Naive thymus-derived CD8-positive, alpha-beta T cell (primary cell): ENCODE measurements around the gene SLC35B2. TPM values are rescaled to one million over a fixed set of nuclear protein-coding genes. Genes with fewer than 3 reads are reported as not detected.

Experiments
- ATAC-seq, 2 donors: fragments of 150-1000 bp; cut with Tn5 transposase in 1 of 2; sonication (Bioruptor Pico), chemical (Tn5 transposase) in 1 of 2; 1 replicate in 1 of 2; 2 replicates in 1 of 2; pipeline ENCODE4 v1.10.0; 2021; ENCODE audit warnings: mild to moderate bottlenecking in 2 of 2, moderate library complexity in 2 of 2
- POLR2A ChIA-PET: fragments of 350-600 bp; sonication (Branson Sonifier 250); formaldehyde crosslinking; loops from one replicate; lab custom pipeline; 2021; ENCODE audit warnings: antibody characterized with exemption; lab: Charles Lee
- DNase-seq, 10 donors: peaks; one replicate each; pipeline versions ENCODE4 v3.0.0 to v3.0.0-alpha.2; 2020 to 2022
- H3K27ac Mint-ChIP-seq, 10 donors: one replicate each; pipeline ENCODE4 v1.8.0; 2020 to 2022; ENCODE audit warnings: mild to moderate bottlenecking in 10 of 10, mixed read lengths in 10 of 10, moderate library complexity in 4 of 10, inconsistent platforms in 1 of 10
- H3K27me3 Mint-ChIP-seq, 5 donors: one replicate each; pipeline ENCODE4 v1.8.0; 2021 to 2022; ENCODE audit warnings: mixed read lengths in 5 of 5
- H3K36me3 Mint-ChIP-seq, 3 donors: one replicate each; pipeline ENCODE4 v1.8.0; 2020 to 2022; ENCODE audit warnings: mixed read lengths in 3 of 3, mild to moderate bottlenecking in 2 of 3, inconsistent platforms in 1 of 3
- H3K4me1 Mint-ChIP-seq, 4 donors: one replicate each; pipeline ENCODE4 v1.8.0; 2021 to 2022; ENCODE audit warnings: mixed read lengths in 4 of 4
- H3K4me3 Mint-ChIP-seq, 10 donors: one replicate each; pipeline ENCODE4 v1.8.0; 2020 to 2022; ENCODE audit warnings: mild to moderate bottlenecking in 10 of 10, mixed read lengths in 10 of 10, moderate library complexity in 6 of 10, inconsistent platforms in 1 of 10
- H3K9me3 Mint-ChIP-seq, 9 donors: one replicate each; pipeline ENCODE4 v1.8.0; 2020 to 2022; ENCODE audit warnings: mixed read lengths in 9 of 9, mild to moderate bottlenecking in 3 of 9, inconsistent platforms in 1 of 9, moderate library complexity in 1 of 9
- polyA plus RNA-seq, 3 donors: library from polyadenylated mRNA; unstranded; fragments of 300-500 nt; fragmentation: Illumina TruSeq; gene quantifications; one replicate each; pipeline ENCODE4 v1.2.3, GENCODE V29; 2021
- total RNA-seq, 8 experiments: library from RNA in 2 of 8; stranded (reverse) in 2 of 8; gene quantifications; one replicate each; pipeline ENCODE4 v1.2.3 and lab custom pipeline; 2021 to 2026

The SLC35B2 gene
- total and polyA plus RNA-seq, 5 experiments from 2014 or later, result 18.0 to 40.1 (median 31.9) TPM

DNA sequence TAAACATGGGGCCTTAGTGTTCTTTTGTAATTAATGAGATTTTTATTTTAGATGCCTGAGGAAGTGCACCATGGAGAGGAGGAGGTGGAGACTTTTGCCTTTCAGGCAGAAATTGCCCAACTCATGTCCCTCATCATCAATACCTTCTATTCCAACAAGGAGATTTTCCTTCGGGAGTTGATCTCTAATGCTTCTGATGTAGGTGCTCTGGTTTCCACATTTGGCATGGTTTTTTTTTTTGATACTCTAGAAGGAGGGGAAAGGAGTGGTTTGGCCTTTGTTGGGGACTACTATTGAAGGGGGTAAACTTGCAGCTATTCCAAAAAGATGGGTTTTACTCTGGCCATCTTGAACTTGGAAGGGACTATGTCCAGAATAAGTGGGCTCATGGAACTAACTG is 8.7 kb downstream of the SLC35B2 start:
- no peak for DNase-seq
- ATAC-seq, result no peak
- H3K27me3 Mint-ChIP-seq, result peaks cover 0 to 3% (median 0%) of the 10 kb centered on the region in 5 donors
- peaks cover 0 to 4% (median 0%) of the 10 kb centered on the region in 9 donors for H3K9me3 Mint-ChIP-seq
- peaks cover 41 to 71% (median 65%) of the 10 kb centered on the region in 4 donors for H3K4me1 Mint-ChIP-seq
- POLR2A ChIA-PET, result interaction anchor here (1.0 to 6.1 kb wide), 7 partner anchors 8 to 24 kb away, joined by 3 to 156 read pairs (median 27); partner anchors contain the start of genes SLC29A1, SLC35B2 and TMEM151B
- peaks cover 13 to 60% (median 33%) of the 10 kb centered on the region in 3 donors for H3K36me3 Mint-ChIP-seq
- H3K4me3 Mint-ChIP-seq, result peak overlapping the region; percentile 90 to 100 (median 98)
- H3K27ac Mint-ChIP-seq, result peak overlapping the region; percentile 43 to 100 (median 97)

- Mint-ChIP-seq H3K9me3 (peaks cover 0 to 4% (median 0%) of the 10 kb centered on the region in 9 donors), H3K27ac (peak overlapping the region; percentile 94 to 100 (median 98)), H3K4me3 (peak overlapping the region; percentile 90 to 100 (median 98)), H3K27me3 (peaks cover 0 to 3% (median 0%) of the 10 kb centered on the region in 5 donors), H3K36me3 (peaks cover 13 to 50% (median 27%) of the 10 kb centered on the region in 3 donors), H3K4me1 (peaks cover 35 to 61% (median 56%) of the 10 kb centered on the region in 4 donors)
- POLR2A ChIA-PET, result interaction anchor here (0.6 to 6.1 kb wide), 20 partner anchors 9 to 1501 kb away, joined by 3 to 156 read pairs (median 6); partner anchors contain the start of genes CDC5L, GTPBP2, MRPL14 and SLC29A1
- DNase-seq (peak; percentile 73 to 92 (median 82)), ATAC-seq (peak; percentile 56)
Observed at GRCh38 chr6:44247338-44248302, 9.7 kb downstream of the SLC35B2 start.

- POLR2A ChIA-PET, result interaction anchor here (0.5 to 6.1 kb wide), 24 partner anchors 9 to 1500 kb away, joined by 3 to 156 read pairs (median 5); partner anchors contain the start of genes AARS2, CDC5L, GTPBP2 and MRPL14
- Mint-ChIP-seq H3K27ac (peak within 1 kb of the TSS; percentile 94 to 100 (median 98)), H3K4me3 (peak within 1 kb of the TSS; percentile 90 to 100 (median 98)), H3K27me3 (peaks cover 0 to 3% (median 0%) of the 10 kb centered on the region in 5 donors), H3K4me1 (peaks cover 33 to 56% (median 49%) of the 10 kb centered on the region in 4 donors), H3K36me3 (peaks cover 9 to 42% (median 22%) of the 10 kb centered on the region in 3 donors), H3K9me3 (peaks cover 0 to 4% (median 0%) of the 10 kb centered on the region in 9 donors)
- peak; percentile 78 to 99 (median 96) for DNase-seq
- ATAC-seq, result peak; percentile 76 to 80
Observed at GRCh38 chr6:44246663-44247337, 10.5 kb downstream of the SLC35B2 start, which contains the start of gene HSP90AB1. Gene HSP90AB1, plus strand, starts transcription at chr6:44247101. Its CDS starts 1,529 bp downstream, at chr6:44248630.

- DNase-seq, result peak; percentile 74 to 88 (median 80)
- ATAC-seq, result peak; percentile 48 to 56
- Mint-ChIP-seq H3K4me3 (peak overlapping the region; percentile 90 to 100 (median 98)), H3K4me1 (peaks cover 28 to 51% (median 44%) of the 10 kb centered on the region in 4 donors), H3K27me3 (peaks cover 0 to 3% (median 0%) of the 10 kb centered on the region in 5 donors), H3K27ac (peak overlapping the region; percentile 94 to 100 (median 98)), H3K36me3 (peaks cover 5 to 35% (median 15%) of the 10 kb centered on the region in 3 donors), H3K9me3 (peaks cover 0 to 4% (median 0%) of the 10 kb centered on the region in 9 donors)
- POLR2A ChIA-PET, result interaction anchor here (0.5 to 6.1 kb wide), 23 partner anchors 9 to 1500 kb away, joined by 3 to 156 read pairs (median 5); partner anchors contain the start of genes AARS2, CDC5L, GTPBP2 and MRPL14
Observed at GRCh38 chr6:44245912-44246662, 11.2 kb downstream of the SLC35B2 start.

GRCh38 chr6:44245391-44245911 is 11.9 kb downstream of the SLC35B2 start:
- Mint-ChIP-seq H3K4me3 (peak overlapping the region; percentile 90 to 100 (median 98)), H3K9me3 (peaks cover 0 to 4% (median 0%) of the 10 kb centered on the region in 9 donors)

GRCh38 chr6:44243345-44243744 is 14.0 kb downstream of the SLC35B2 start:
- ATAC-seq, result no peak
- H3K9me3 Mint-ChIP-seq, result peaks cover 0 to 4% (median 0%) of the 10 kb centered on the region in 9 donors
- no peak for DNase-seq
- peaks cover 4 to 7% (median 5%) of the 10 kb centered on the region in 3 donors for H3K36me3 Mint-ChIP-seq
- H3K27me3 Mint-ChIP-seq, result peaks cover 0 to 3% (median 0%) of the 10 kb centered on the region in 5 donors
- POLR2A ChIA-PET, result interaction anchor here (4.0 to 6.1 kb wide), 2 partner anchors 8 to 13 kb away, joined by 32 to 156 read pairs; partner anchors contain the start of gene SLC35B2
- H3K4me3 Mint-ChIP-seq, result no peak overlapping the region
- peaks cover 14 to 28% (median 20%) of the 10 kb centered on the region in 4 donors for H3K4me1 Mint-ChIP-seq
- H3K27ac Mint-ChIP-seq, result no peak overlapping the region

More at GRCh38 chr6:44245391-44245911, 11.9 kb downstream of the SLC35B2 start:
- no peak for DNase-seq
- POLR2A ChIA-PET, result interaction anchor here (1.0 to 6.1 kb wide), 9 partner anchors 8 to 82 kb away, joined by 3 to 156 read pairs (median 27); partner anchors contain the start of genes SLC29A1 and SLC35B2
- peaks cover 0 to 3% (median 0%) of the 10 kb centered on the region in 5 donors for H3K27me3 Mint-ChIP-seq
- H3K36me3 Mint-ChIP-seq, result peaks cover 5 to 28% (median 12%) of the 10 kb centered on the region in 3 donors
- H3K4me1 Mint-ChIP-seq, result peaks cover 28 to 45% (median 38%) of the 10 kb centered on the region in 4 donors
- ATAC-seq, result no peak
- H3K27ac Mint-ChIP-seq, result peak overlapping the region; percentile 73 to 100 (median 98)

GRCh38 chr6:44238687-44239350 is 18.5 kb downstream of the SLC35B2 start:
- POLR2A ChIA-PET, result interaction anchor here (2.1 kb wide), 1 partner anchor 17 kb away, joined by 9 read pairs; no protein-coding TSS in a partner anchor
- H3K27ac Mint-ChIP-seq, result peak overlapping the region in 6 of 10 donors; percentile 0 to 97 (median 80)

GRCh38 chr6:44237813-44238433 is 19.4 kb downstream of the SLC35B2 start:
- DNase-seq (peak; percentile 49 to 85 (median 79)), ATAC-seq (peak; percentile 94 to 97)
- H3K27me3 Mint-ChIP-seq, result no peaks in the 10 kb centered on the region
- no peaks in the 10 kb centered on the region for H3K9me3 Mint-ChIP-seq
- peaks cover 2 to 16% (median 15%) of the 10 kb centered on the region in 4 donors for H3K4me1 Mint-ChIP-seq
- H3K36me3 Mint-ChIP-seq, result no peaks in the 10 kb centered on the region
- peak overlapping the region; percentile 83 to 98 (median 94) for H3K27ac Mint-ChIP-seq
- H3K4me3 Mint-ChIP-seq, result peak overlapping the region; percentile 82 to 93 (median 88)
- POLR2A ChIA-PET, result interaction anchor here (0.8 to 2.1 kb wide), 7 partner anchors 9 to 77 kb away, joined by 3 to 24 read pairs (median 4); partner anchors contain the start of gene HSP90AB1

More at GRCh38 chr6:44238687-44239350, 18.5 kb downstream of the SLC35B2 start:
- Mint-ChIP-seq H3K36me3 (no peaks in the 10 kb centered on the region), H3K9me3 (no peaks in the 10 kb centered on the region), H3K4me1 (peaks cover 2 to 16% (median 11%) of the 10 kb centered on the region in 4 donors), H3K4me3 (peak overlapping the region; percentile 82 to 93 (median 88)), H3K27me3 (no peaks in the 10 kb centered on the region)
- DNase-seq (no peak), ATAC-seq (no peak)

GRCh38 chr6:44237021-44237812 is 20.1 kb downstream of the SLC35B2 start:
- peak overlapping the region; percentile 82 to 93 (median 88) for H3K4me3 Mint-ChIP-seq
- no peaks in the 10 kb centered on the region for H3K36me3 Mint-ChIP-seq
- H3K27me3 Mint-ChIP-seq, result no peaks in the 10 kb centered on the region
- peaks cover 4 to 16% (median 15%) of the 10 kb centered on the region in 4 donors for H3K4me1 Mint-ChIP-seq
- peak overlapping the region; percentile 83 to 98 (median 94) for H3K27ac Mint-ChIP-seq
- POLR2A ChIA-PET, result interaction anchor here (0.8 to 2.1 kb wide), 8 partner anchors 10 to 77 kb away, joined by 3 to 24 read pairs (median 4); partner anchors contain the start of genes HSP90AB1 and SLC29A1
- peak; percentile 69 to 74 for ATAC-seq
- peak in 5 of 10 donors; percentile 25 to 78 (median 35) for DNase-seq
- H3K9me3 Mint-ChIP-seq, result no peaks in the 10 kb centered on the region
